Fibroblast of lung (primary cell): Measurements from ENCODE around the gene KLRF1.

Experiments used
- CTCF ChIP-seq, 2 donors: IDR thresholded peaks in 1 of 2; conservative IDR thresholded peaks in 1 of 2; 1 replicate in 1 of 2; 2 replicates in 1 of 2; pipeline ENCODE4 v1.5.1; 2011 to 2012; ENCODE audit warnings: low read length in 2 of 2, control low read depth in 1 of 2, inconsistent platforms in 1 of 2, low read depth in 1 of 2, mild to moderate bottlenecking in 1 of 2
- EZH2 ChIP-seq: IDR thresholded peaks from 2 replicates; pipeline ENCODE4 v1.5.1; 2012; ENCODE audit warnings: low read length, control low read depth, mild to moderate bottlenecking; ENCODE audit errors: missing control alignments

GRCh38 chr12:9799961-9800360 lies 27.3 kb upstream of the KLRF1 start:
- no peak for TF ChIP-seq CTCF (conservative IDR thresholded peaks at IDR 0.05 in 1 of 2, IDR thresholded peaks at IDR 0.05 in 1 of 2; ENCODE audit: low read depth in 1 of 2, low read length in 2 of 2)
- no peak for TF ChIP-seq EZH2
